GM12878 (cell line): ENCODE results near the gene RALGDS.
"Not testable (repeated sequence)": the region's sequence is repeated elsewhere in the genome, so short reads cannot be mapped to it uniquely, and the experiment has no call there.

Experiments used
- ATF2 ChIP-seq: IDR thresholded peaks from 2 replicates; pipeline ENCODE4 v1.6.1; 2012; ENCODE audit warnings: low read length, inconsistent platforms
- CHD4 ChIP-seq: fragments of 200-600 bp; sonication (generic); IDR thresholded peaks from 2 replicates; pipeline ENCODE4 v1.6.1; 2016; ENCODE audit warnings: mild to moderate bottlenecking
- EED ChIP-seq: sonication (generic); IDR thresholded peaks from 2 replicates; pipeline ENCODE4 v1.6.1; 2016; ENCODE audit warnings: antibody characterized with exemption, low read depth
- EP300 ChIP-seq, 2 experiments: fragments of 150-350 bp in 1 of 2; IDR thresholded peaks; 2 replicates each; pipeline ENCODE4 v1.6.1; 2011 to 2012; ENCODE audit warnings: low read depth in 2 of 2, low read length in 2 of 2, borderline replicate concordance in 1 of 2, improper control_type of control experiment in 1 of 2, inconsistent platforms in 1 of 2; ENCODE audit not compliant: control insufficient read depth in 1 of 2
- NR2C1 ChIP-seq: fragments of 450-650 bp; IDR thresholded peaks from 2 replicates; pipeline ENCODE4 v1.6.1; 2017; ENCODE audit warnings: antibody characterized with exemption, mild to moderate bottlenecking, moderate library complexity
- POU2F2 ChIP-seq: IDR thresholded peaks from 3 replicates; pipeline ENCODE4 v1.6.1; 2011; ENCODE audit warnings: low read depth, mild to moderate bottlenecking, low read length, borderline replicate concordance
- SREBF2 ChIP-seq: IDR thresholded peaks from 2 replicates; pipeline ENCODE4 v1.6.1; 2012; ENCODE audit warnings: mild to moderate bottlenecking, low read length
- TAF1 ChIP-seq: IDR thresholded peaks from 2 replicates; pipeline ENCODE4 v1.6.1; 2011; ENCODE audit warnings: mild to moderate bottlenecking, low read depth, low read length, borderline replicate concordance
- YY1 ChIP-seq: IDR thresholded peaks from 2 replicates; pipeline ENCODE4 v1.6.1; 2011; ENCODE audit warnings: low read depth, mild to moderate bottlenecking, low read length
- TF ChIP-seq, protein P1 (sequence below), 3 experiments: IDR thresholded peaks in 2 of 3; conservative IDR thresholded peaks in 1 of 3; 2 replicates each; pipeline ENCODE4 v1.5.1; 2011; ENCODE audit warnings: low read depth in 3 of 3, low read length in 3 of 3, mild to moderate bottlenecking in 3 of 3, control low read depth in 2 of 3, moderate library complexity in 2 of 3, inconsistent platforms in 1 of 3, mixed read lengths in 1 of 3; ENCODE audit not compliant: control insufficient read depth in 2 of 3, insufficient read depth in 1 of 3; ENCODE audit errors: extremely low read depth in 1 of 3
- TF ChIP-seq, protein P2 (sequence below): fragments of 450-650 bp; IDR thresholded peaks from 2 replicates; pipeline ENCODE4 v1.6.1; 2016; ENCODE audit warnings: mild to moderate bottlenecking, moderate library complexity, borderline replicate concordance
- TF ChIP-seq, protein P3 (sequence below): IDR thresholded peaks from 2 replicates; pipeline ENCODE4 v1.6.1; 2012; ENCODE audit warnings: low read depth, low read length, improper control_type of control experiment
- TF ChIP-seq, protein P4 (sequence below): fragments of 150-350 bp; IDR thresholded peaks from 2 replicates; pipeline ENCODE4 v1.6.1; 2016; ENCODE audit warnings: low read depth, low read length
- TF ChIP-seq, protein P5 (sequence below): fragments of 450-650 bp; IDR thresholded peaks from 2 replicates; pipeline ENCODE4 v1.6.1; 2017; ENCODE audit warnings: mild to moderate bottlenecking, moderate library complexity

- not testable (repeated sequence) for TF ChIP-seq ATF2; CHD4; EED; TAF1; SREBF2; NR2C1; EP300 (IDR thresholded peaks at IDR 0.05; ENCODE audit: borderline replicate concordance in 1 of 2, control insufficient read depth in 1 of 2, low read depth in 2 of 2, low read length in 2 of 2); POU2F2; YY1
- TF ChIP-seq, protein P1, sequence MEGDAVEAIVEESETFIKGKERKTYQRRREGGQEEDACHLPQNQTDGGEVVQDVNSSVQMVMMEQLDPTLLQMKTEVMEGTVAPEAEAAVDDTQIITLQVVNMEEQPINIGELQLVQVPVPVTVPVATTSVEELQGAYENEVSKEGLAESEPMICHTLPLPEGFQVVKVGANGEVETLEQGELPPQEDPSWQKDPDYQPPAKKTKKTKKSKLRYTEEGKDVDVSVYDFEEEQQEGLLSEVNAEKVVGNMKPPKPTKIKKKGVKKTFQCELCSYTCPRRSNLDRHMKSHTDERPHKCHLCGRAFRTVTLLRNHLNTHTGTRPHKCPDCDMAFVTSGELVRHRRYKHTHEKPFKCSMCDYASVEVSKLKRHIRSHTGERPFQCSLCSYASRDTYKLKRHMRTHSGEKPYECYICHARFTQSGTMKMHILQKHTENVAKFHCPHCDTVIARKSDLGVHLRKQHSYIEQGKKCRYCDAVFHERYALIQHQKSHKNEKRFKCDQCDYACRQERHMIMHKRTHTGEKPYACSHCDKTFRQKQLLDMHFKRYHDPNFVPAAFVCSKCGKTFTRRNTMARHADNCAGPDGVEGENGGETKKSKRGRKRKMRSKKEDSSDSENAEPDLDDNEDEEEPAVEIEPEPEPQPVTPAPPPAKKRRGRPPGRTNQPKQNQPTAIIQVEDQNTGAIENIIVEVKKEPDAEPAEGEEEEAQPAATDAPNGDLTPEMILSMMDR (IDR thresholded peaks at IDR 0.05 in 2 of 3, conservative IDR thresholded peaks at IDR 0.05 in 1 of 3; ENCODE audit: control insufficient read depth in 2 of 3, extremely low read depth in 1 of 3, insufficient read depth in 1 of 3, low read depth in 3 of 3, low read length in 3 of 3) = not testable (repeated sequence)
- TF ChIP-seq, protein P2, sequence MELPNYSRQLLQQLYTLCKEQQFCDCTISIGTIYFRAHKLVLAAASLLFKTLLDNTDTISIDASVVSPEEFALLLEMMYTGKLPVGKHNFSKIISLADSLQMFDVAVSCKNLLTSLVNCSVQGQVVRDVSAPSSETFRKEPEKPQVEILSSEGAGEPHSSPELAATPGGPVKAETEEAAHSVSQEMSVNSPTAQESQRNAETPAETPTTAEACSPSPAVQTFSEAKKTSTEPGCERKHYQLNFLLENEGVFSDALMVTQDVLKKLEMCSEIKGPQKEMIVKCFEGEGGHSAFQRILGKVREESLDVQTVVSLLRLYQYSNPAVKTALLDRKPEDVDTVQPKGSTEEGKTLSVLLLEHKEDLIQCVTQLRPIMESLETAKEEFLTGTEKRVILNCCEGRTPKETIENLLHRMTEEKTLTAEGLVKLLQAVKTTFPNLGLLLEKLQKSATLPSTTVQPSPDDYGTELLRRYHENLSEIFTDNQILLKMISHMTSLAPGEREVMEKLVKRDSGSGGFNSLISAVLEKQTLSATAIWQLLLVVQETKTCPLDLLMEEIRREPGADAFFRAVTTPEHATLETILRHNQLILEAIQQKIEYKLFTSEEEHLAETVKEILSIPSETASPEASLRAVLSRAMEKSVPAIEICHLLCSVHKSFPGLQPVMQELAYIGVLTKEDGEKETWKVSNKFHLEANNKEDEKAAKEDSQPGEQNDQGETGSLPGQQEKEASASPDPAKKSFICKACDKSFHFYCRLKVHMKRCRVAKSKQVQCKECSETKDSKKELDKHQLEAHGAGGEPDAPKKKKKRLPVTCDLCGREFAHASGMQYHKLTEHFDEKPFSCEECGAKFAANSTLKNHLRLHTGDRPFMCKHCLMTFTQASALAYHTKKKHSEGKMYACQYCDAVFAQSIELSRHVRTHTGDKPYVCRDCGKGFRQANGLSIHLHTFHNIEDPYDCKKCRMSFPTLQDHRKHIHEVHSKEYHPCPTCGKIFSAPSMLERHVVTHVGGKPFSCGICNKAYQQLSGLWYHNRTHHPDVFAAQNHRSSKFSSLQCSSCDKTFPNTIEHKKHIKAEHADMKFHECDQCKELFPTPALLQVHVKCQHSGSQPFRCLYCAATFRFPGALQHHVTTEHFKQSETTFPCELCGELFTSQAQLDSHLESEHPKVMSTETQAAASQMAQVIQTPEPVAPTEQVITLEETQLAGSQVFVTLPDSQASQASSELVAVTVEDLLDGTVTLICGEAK = not testable (repeated sequence)
- TF ChIP-seq, protein P3, sequence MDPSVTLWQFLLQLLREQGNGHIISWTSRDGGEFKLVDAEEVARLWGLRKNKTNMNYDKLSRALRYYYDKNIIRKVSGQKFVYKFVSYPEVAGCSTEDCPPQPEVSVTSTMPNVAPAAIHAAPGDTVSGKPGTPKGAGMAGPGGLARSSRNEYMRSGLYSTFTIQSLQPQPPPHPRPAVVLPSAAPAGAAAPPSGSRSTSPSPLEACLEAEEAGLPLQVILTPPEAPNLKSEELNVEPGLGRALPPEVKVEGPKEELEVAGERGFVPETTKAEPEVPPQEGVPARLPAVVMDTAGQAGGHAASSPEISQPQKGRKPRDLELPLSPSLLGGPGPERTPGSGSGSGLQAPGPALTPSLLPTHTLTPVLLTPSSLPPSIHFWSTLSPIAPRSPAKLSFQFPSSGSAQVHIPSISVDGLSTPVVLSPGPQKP = not testable (repeated sequence)
- TF ChIP-seq, protein P4, sequence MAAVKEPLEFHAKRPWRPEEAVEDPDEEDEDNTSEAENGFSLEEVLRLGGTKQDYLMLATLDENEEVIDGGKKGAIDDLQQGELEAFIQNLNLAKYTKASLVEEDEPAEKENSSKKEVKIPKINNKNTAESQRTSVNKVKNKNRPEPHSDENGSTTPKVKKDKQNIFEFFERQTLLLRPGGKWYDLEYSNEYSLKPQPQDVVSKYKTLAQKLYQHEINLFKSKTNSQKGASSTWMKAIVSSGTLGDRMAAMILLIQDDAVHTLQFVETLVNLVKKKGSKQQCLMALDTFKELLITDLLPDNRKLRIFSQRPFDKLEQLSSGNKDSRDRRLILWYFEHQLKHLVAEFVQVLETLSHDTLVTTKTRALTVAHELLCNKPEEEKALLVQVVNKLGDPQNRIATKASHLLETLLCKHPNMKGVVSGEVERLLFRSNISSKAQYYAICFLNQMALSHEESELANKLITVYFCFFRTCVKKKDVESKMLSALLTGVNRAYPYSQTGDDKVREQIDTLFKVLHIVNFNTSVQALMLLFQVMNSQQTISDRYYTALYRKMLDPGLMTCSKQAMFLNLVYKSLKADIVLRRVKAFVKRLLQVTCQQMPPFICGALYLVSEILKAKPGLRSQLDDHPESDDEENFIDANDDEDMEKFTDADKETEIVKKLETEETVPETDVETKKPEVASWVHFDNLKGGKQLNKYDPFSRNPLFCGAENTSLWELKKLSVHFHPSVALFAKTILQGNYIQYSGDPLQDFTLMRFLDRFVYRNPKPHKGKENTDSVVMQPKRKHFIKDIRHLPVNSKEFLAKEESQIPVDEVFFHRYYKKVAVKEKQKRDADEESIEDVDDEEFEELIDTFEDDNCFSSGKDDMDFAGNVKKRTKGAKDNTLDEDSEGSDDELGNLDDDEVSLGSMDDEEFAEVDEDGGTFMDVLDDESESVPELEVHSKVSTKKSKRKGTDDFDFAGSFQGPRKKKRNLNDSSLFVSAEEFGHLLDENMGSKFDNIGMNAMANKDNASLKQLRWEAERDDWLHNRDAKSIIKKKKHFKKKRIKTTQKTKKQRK = not testable (repeated sequence)
- TF ChIP-seq, protein P5, sequence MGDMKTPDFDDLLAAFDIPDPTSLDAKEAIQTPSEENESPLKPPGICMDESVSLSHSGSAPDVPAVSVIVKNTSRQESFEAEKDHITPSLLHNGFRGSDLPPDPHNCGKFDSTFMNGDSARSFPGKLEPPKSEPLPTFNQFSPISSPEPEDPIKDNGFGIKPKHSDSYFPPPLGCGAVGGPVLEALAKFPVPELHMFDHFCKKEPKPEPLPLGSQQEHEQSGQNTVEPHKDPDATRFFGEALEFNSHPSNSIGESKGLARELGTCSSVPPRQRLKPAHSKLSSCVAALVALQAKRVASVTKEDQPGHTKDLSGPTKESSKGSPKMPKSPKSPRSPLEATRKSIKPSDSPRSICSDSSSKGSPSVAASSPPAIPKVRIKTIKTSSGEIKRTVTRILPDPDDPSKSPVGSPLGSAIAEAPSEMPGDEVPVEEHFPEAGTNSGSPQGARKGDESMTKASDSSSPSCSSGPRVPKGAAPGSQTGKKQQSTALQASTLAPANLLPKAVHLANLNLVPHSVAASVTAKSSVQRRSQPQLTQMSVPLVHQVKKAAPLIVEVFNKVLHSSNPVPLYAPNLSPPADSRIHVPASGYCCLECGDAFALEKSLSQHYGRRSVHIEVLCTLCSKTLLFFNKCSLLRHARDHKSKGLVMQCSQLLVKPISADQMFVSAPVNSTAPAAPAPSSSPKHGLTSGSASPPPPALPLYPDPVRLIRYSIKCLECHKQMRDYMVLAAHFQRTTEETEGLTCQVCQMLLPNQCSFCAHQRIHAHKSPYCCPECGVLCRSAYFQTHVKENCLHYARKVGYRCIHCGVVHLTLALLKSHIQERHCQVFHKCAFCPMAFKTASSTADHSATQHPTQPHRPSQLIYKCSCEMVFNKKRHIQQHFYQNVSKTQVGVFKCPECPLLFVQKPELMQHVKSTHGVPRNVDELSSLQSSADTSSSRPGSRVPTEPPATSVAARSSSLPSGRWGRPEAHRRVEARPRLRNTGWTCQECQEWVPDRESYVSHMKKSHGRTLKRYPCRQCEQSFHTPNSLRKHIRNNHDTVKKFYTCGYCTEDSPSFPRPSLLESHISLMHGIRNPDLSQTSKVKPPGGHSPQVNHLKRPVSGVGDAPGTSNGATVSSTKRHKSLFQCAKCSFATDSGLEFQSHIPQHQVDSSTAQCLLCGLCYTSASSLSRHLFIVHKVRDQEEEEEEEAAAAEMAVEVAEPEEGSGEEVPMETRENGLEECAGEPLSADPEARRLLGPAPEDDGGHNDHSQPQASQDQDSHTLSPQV = not testable (repeated sequence)
Measured at GRCh38 chr9:133169687-133170086, 48.6 kb upstream of the RALGDS start.
